HepG2 (cell line): ENCODE measurements around the gene NDE1. TPM values are rescaled to one million over a fixed set of nuclear protein-coding genes. Genes with fewer than 3 reads are reported as not detected.

Experiments
- CBX5 ChIP-seq: sonication (generic); formaldehyde crosslinking; IDR thresholded peaks from 2 replicates; pipeline ENCODE4 v1.4.0; 2020; ENCODE audit warnings: missing genetic modification reagents, borderline replicate concordance
- ELF4 ChIP-seq: sonication (generic); formaldehyde crosslinking; IDR thresholded peaks from 2 replicates; pipeline ENCODE4 v1.5.0; 2020; ENCODE audit warnings: missing genetic modification reagents, mild to moderate bottlenecking, moderate library complexity, borderline replicate concordance
- EP300 ChIP-seq, 3 experiments: sonication (generic) in 1 of 3; formaldehyde crosslinking in 1 of 3; IDR thresholded peaks; 2 replicates each; pipeline versions ENCODE4 v1.5.1 to v1.6.1; 2011 to 2020; ENCODE audit warnings: low read depth in 2 of 3, low read length in 2 of 3, borderline replicate concordance in 1 of 3, improper control_type of control experiment in 1 of 3, mild to moderate bottlenecking in 1 of 3, missing genetic modification reagents in 1 of 3, moderate library complexity in 1 of 3
- HOXA9 ChIP-seq: sonication (generic); formaldehyde crosslinking; IDR thresholded peaks from 2 replicates; pipeline ENCODE4 v1.8.1; 2022; ENCODE audit warnings: missing genetic modification reagents, mild to moderate bottlenecking, moderate library complexity, borderline replicate concordance
- IRF2 ChIP-seq: IDR thresholded peaks from 2 replicates; pipeline ENCODE4 v1.6.1; 2018; ENCODE audit warnings: missing genetic modification reagents, missing compliant biosample characterization
- PCBP1 ChIP-seq: fragments of 200-400 bp; formaldehyde crosslinking; IDR thresholded peaks from 2 replicates; pipeline ENCODE4 v1.6.1; 2017; ENCODE audit warnings: mild to moderate bottlenecking, low read depth, low read length, borderline replicate concordance
- PRPF4 ChIP-seq: fragments of 200-400 bp; formaldehyde crosslinking; IDR thresholded peaks from 2 replicates; pipeline ENCODE4 v1.6.1; 2016; ENCODE audit warnings: low read length, low read depth; ENCODE audit not compliant: poor library complexity, severe bottlenecking
- SMAD3 ChIP-seq: sonication (generic); formaldehyde crosslinking; IDR thresholded peaks from 2 replicates; pipeline ENCODE4 v1.4.0; 2020; ENCODE audit warnings: missing genetic modification reagents
- TCF7 ChIP-seq: sonication (generic); IDR thresholded peaks from 2 replicates; pipeline ENCODE4 v1.6.1; 2016; ENCODE audit warnings: antibody characterized with exemption, low read depth
- U2AF1 ChIP-seq: fragments of 200-400 bp; formaldehyde crosslinking; optimal IDR thresholded peaks from 2 replicates; pipeline ENCODE3; 2017; ENCODE audit warnings: mild to moderate bottlenecking, low read depth, low read length
- ZNF451 ChIP-seq: sonication (generic); formaldehyde crosslinking; IDR thresholded peaks from 2 replicates; pipeline ENCODE4 v1.5.0; 2020; ENCODE audit warnings: mild to moderate bottlenecking, missing genetic modification reagents
- ZNF543 ChIP-seq: sonication (generic); formaldehyde crosslinking; IDR thresholded peaks from 2 replicates; pipeline ENCODE4 v1.4.0; 2020; ENCODE audit warnings: mild to moderate bottlenecking, missing genetic modification reagents
- polyA plus RNA-seq, 8 experiments: library from polyadenylated mRNA; depleted of rRNA in 3 of 8; stranded (reverse) in 7 of 8; unstranded in 1 of 8; fragments of >200 nt; fragmentation: Illumina TruSeq in 4 of 8; extraction: Trizol in 4 of 8; gene quantifications; 2 replicates each; pipeline versions ENCODE4 v1.2.1 to v1.2.3, GENCODE V29; 2011 to 2016; ENCODE audit warnings: low read depth in 4 of 8, missing spikeins in 1 of 8, mixed read lengths in 1 of 8; ENCODE audit not compliant: insufficient read depth in 1 of 8
- total RNA-seq, 5 experiments: library from RNA; depleted of rRNA; stranded (reverse); fragments of >200 nt; fragmentation: Illumina TruSeq; extraction: Trizol; gene quantifications; 2 replicates each; pipeline ENCODE4 v1.2.3, GENCODE V29; 2016; ENCODE audit warnings: low read depth in 1 of 5
- TF ChIP-seq, protein P1 (sequence below): sonication (generic); formaldehyde crosslinking; IDR thresholded peaks from 2 replicates; pipeline ENCODE4 v1.8.0; 2022; ENCODE audit warnings: missing genetic modification reagents, mild to moderate bottlenecking, borderline replicate concordance
- TF ChIP-seq, protein P2 (sequence below): sonication (generic); formaldehyde crosslinking; IDR thresholded peaks from 2 replicates; pipeline ENCODE4 v1.5.0; 2020; ENCODE audit warnings: missing genetic modification reagents
- TF ChIP-seq, protein P3 (sequence below), 2 experiments: sonication (generic) in 1 of 2; formaldehyde crosslinking in 1 of 2; IDR thresholded peaks; 2 replicates each; pipeline versions ENCODE4 v1.4.0 to v1.6.1; 2016 to 2020; ENCODE audit warnings: borderline replicate concordance in 1 of 2, low read depth in 1 of 2, mild to moderate bottlenecking in 1 of 2, missing genetic modification reagents in 1 of 2
- TF ChIP-seq, protein P4 (sequence below): IDR thresholded peaks from 2 replicates; pipeline ENCODE4 v1.6.1; 2016; ENCODE audit warnings: mild to moderate bottlenecking
- TF ChIP-seq, protein P5 (sequence below): IDR thresholded peaks from 2 replicates; pipeline ENCODE4 v1.6.1; 2016; ENCODE audit warnings: missing genetic modification reagents, missing compliant biosample characterization

NDE1 gene
- total and polyA plus RNA-seq, 2 of the 13 experiments (the other 11 are each of a cell fraction or from before 2014, with no cell fraction given): 40.9 to 72.5 TPM

DNA sequence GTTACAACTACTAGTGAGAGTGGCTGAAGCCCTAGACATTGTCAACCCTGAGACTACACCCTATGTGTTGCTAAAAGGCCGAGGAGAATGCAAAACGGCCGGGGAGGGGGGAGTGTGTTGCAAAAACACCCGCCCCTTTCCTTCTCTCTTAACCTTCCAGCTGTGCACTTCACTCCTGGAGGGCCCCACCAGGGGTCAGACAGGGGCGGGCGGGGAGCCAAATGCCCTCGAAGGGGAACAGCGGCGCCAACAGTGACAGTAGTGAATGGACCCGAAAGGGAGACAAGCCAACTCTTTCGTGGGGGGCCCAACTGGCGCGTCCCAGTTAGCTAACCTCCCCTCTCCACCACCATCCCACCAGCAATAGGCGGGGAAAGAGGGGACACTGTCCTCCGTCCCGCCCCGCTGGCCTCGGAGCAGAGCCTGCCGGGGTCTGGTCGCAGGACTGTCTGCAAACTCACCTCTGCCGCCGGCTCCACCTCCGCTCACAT is 7.4 kb upstream of the NDE1 start (continued):
- TF ChIP-seq IRF2 (CRISPR knock-in tag): peak; percentile 69
- TF ChIP-seq, protein P1, sequence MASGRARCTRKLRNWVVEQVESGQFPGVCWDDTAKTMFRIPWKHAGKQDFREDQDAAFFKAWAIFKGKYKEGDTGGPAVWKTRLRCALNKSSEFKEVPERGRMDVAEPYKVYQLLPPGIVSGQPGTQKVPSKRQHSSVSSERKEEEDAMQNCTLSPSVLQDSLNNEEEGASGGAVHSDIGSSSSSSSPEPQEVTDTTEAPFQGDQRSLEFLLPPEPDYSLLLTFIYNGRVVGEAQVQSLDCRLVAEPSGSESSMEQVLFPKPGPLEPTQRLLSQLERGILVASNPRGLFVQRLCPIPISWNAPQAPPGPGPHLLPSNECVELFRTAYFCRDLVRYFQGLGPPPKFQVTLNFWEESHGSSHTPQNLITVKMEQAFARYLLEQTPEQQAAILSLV (CRISPR knock-in tag): peak; percentile 92
- TF ChIP-seq, protein P2, sequence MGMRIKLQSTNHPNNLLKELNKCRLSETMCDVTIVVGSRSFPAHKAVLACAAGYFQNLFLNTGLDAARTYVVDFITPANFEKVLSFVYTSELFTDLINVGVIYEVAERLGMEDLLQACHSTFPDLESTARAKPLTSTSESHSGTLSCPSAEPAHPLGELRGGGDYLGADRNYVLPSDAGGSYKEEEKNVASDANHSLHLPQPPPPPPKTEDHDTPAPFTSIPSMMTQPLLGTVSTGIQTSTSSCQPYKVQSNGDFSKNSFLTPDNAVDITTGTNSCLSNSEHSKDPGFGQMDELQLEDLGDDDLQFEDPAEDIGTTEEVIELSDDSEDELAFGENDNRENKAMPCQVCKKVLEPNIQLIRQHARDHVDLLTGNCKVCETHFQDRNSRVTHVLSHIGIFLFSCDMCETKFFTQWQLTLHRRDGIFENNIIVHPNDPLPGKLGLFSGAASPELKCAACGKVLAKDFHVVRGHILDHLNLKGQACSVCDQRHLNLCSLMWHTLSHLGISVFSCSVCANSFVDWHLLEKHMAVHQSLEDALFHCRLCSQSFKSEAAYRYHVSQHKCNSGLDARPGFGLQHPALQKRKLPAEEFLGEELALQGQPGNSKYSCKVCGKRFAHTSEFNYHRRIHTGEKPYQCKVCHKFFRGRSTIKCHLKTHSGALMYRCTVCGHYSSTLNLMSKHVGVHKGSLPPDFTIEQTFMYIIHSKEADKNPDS: no peak; the same call in 1 of the 2 replicates
- TF ChIP-seq PCBP1: peak; percentile 99
- peak; percentile 53; the same call in 1 of the 2 replicates for TF ChIP-seq SMAD3 (CRISPR knock-in tag)
- TF ChIP-seq U2AF1: peak; percentile 39
- TF ChIP-seq PRPF4: no peak
- TF ChIP-seq HOXA9: no peak
- TF ChIP-seq ELF4: peak; percentile 87
- TF ChIP-seq, protein P3, sequence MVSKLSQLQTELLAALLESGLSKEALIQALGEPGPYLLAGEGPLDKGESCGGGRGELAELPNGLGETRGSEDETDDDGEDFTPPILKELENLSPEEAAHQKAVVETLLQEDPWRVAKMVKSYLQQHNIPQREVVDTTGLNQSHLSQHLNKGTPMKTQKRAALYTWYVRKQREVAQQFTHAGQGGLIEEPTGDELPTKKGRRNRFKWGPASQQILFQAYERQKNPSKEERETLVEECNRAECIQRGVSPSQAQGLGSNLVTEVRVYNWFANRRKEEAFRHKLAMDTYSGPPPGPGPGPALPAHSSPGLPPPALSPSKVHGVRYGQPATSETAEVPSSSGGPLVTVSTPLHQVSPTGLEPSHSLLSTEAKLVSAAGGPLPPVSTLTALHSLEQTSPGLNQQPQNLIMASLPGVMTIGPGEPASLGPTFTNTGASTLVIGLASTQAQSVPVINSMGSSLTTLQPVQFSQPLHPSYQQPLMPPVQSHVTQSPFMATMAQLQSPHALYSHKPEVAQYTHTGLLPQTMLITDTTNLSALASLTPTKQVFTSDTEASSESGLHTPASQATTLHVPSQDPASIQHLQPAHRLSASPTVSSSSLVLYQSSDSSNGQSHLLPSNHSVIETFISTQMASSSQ (IDR thresholded peaks at IDR 0.05; ENCODE audit: low read depth): peak; percentile 58; the same call in 1 of the 2 replicates
- TF ChIP-seq, protein P3 (CRISPR knock-in tag; IDR thresholded peaks at IDR 0.05; ENCODE audit: borderline replicate concordance): peak; percentile 74; the same call in 1 of the 2 replicates
- peak; percentile 83; the same call in 1 of the 2 replicates for TF ChIP-seq CBX5 (CRISPR knock-in tag)
- TF ChIP-seq, protein P4, sequence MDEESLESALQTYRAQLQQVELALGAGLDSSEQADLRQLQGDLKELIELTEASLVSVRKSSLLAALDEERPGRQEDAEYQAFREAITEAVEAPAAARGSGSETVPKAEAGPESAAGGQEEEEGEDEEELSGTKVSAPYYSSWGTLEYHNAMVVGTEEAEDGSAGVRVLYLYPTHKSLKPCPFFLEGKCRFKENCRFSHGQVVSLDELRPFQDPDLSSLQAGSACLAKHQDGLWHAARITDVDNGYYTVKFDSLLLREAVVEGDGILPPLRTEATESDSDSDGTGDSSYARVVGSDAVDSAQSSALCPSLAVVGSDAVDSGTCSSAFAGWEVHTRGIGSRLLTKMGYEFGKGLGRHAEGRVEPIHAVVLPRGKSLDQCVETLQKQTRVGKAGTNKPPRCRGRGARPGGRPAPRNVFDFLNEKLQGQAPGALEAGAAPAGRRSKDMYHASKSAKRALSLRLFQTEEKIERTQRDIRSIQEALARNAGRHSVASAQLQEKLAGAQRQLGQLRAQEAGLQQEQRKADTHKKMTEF (CRISPR knock-in tag): peak; percentile 76
- TF ChIP-seq ZNF543 (CRISPR knock-in tag): peak; percentile 96
- TF ChIP-seq EP300 (IDR thresholded peaks at IDR 0.05; ENCODE audit: low read depth in 2 of 2, low read length in 2 of 2): peak in 1 of 2 experiments; percentile 76; a peak in 3 of 4 replicates
- TF ChIP-seq EP300 (CRISPR knock-in tag; IDR thresholded peaks at IDR 0.05; ENCODE audit: borderline replicate concordance): 0 out of 2 replicates have a peak, but pooled peaks have one; percentile 67
- peak; percentile 61; the same call in 1 of the 2 replicates for TF ChIP-seq ZNF451 (CRISPR knock-in tag)
- TF ChIP-seq, protein P5, sequence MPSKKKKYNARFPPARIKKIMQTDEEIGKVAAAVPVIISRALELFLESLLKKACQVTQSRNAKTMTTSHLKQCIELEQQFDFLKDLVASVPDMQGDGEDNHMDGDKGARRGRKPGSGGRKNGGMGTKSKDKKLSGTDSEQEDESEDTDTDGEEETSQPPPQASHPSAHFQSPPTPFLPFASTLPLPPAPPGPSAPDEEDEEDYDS: peak; percentile 64; the same call in 1 of the 2 replicates
- TF ChIP-seq TCF7: peak; percentile 33; the same call in 1 of the 2 replicates
